Panc1 (cell line): ENCODE measurements around the gene RAB11FIP3.

Source experiments
- TF ChIP-seq, protein P1 (sequence below): fragments of 450-650 bp; IDR thresholded peaks from 2 replicates; pipeline ENCODE4 v1.5.1; 2017; ENCODE audit warnings: mild to moderate bottlenecking
- TF ChIP-seq, protein P2 (sequence below), 2 experiments: IDR thresholded peaks; 2 replicates each; pipeline ENCODE4 v1.6.1; 2011 to 2012; ENCODE audit warnings: low read depth in 2 of 2, control low read depth in 1 of 2, low read length in 1 of 2, mild to moderate bottlenecking in 1 of 2, moderate library complexity in 1 of 2; ENCODE audit not compliant: insufficient read depth in 1 of 2

DNA sequence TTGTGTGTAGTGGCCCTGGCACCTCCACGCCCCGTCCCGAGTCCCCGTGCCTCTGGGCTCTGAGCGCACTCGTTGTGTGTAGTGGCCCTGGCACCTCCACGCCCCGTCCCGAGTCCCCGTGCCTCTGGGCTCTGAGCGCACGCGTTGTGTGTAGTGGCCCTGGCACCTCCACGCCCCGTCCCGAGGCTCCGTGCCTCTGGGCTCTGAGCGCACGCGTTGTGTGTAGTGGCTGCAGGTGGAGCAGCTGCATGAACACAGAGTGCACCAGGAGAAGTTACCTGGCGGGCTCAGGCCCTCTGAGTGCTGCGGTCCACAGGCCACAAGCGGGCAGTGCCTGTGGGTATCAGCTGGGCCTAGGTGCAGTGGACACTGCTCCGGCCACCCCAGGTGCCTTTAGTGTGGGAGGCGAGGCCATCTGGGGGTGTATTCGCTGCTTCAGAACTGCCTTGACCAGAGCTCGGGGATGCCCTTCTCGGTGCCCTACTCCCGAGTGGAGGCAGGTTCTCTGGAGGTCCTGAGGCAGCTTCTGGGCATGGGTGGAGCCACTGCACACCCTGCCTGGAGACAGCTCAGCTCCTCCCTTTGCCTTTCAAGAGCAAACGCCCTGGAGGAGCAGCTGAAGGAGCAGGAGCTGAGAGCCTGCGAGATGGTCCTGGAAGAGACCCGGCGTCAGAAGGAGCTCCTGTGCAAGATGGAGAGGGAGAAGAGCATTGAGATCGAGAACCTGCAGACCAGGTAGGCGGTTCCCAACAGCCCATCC is 84.8 kb downstream of the RAB11FIP3 start:
- TF ChIP-seq, protein P1, sequence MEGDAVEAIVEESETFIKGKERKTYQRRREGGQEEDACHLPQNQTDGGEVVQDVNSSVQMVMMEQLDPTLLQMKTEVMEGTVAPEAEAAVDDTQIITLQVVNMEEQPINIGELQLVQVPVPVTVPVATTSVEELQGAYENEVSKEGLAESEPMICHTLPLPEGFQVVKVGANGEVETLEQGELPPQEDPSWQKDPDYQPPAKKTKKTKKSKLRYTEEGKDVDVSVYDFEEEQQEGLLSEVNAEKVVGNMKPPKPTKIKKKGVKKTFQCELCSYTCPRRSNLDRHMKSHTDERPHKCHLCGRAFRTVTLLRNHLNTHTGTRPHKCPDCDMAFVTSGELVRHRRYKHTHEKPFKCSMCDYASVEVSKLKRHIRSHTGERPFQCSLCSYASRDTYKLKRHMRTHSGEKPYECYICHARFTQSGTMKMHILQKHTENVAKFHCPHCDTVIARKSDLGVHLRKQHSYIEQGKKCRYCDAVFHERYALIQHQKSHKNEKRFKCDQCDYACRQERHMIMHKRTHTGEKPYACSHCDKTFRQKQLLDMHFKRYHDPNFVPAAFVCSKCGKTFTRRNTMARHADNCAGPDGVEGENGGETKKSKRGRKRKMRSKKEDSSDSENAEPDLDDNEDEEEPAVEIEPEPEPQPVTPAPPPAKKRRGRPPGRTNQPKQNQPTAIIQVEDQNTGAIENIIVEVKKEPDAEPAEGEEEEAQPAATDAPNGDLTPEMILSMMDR, result no peak
- TF ChIP-seq, protein P2, sequence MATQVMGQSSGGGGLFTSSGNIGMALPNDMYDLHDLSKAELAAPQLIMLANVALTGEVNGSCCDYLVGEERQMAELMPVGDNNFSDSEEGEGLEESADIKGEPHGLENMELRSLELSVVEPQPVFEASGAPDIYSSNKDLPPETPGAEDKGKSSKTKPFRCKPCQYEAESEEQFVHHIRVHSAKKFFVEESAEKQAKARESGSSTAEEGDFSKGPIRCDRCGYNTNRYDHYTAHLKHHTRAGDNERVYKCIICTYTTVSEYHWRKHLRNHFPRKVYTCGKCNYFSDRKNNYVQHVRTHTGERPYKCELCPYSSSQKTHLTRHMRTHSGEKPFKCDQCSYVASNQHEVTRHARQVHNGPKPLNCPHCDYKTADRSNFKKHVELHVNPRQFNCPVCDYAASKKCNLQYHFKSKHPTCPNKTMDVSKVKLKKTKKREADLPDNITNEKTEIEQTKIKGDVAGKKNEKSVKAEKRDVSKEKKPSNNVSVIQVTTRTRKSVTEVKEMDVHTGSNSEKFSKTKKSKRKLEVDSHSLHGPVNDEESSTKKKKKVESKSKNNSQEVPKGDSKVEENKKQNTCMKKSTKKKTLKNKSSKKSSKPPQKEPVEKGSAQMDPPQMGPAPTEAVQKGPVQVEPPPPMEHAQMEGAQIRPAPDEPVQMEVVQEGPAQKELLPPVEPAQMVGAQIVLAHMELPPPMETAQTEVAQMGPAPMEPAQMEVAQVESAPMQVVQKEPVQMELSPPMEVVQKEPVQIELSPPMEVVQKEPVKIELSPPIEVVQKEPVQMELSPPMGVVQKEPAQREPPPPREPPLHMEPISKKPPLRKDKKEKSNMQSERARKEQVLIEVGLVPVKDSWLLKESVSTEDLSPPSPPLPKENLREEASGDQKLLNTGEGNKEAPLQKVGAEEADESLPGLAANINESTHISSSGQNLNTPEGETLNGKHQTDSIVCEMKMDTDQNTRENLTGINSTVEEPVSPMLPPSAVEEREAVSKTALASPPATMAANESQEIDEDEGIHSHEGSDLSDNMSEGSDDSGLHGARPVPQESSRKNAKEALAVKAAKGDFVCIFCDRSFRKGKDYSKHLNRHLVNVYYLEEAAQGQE (IDR thresholded peaks at IDR 0.05; ENCODE audit: insufficient read depth in 1 of 2, low read depth in 2 of 2, low read length in 1 of 2), result no peak
